CD4-positive, alpha-beta T cell (primary cell): Measurements from ENCODE around the gene MYBPC3. TPM values are rescaled to one million over a fixed set of nuclear protein-coding genes. Genes with fewer than 3 reads are reported as not detected.

Experiments
- ATAC-seq: fragments of 200-7000 bp; cut with Tn5 transposase; one replicate; pipeline ENCODE4 v1.10.0; 2022; ENCODE audit warnings: mild to moderate bottlenecking; ENCODE audit not compliant: poor library complexity
- CTCF ChIA-PET: fragments of 350-600 bp; sonication (Branson Sonifier 250); formaldehyde crosslinking; loops from one replicate; lab custom pipeline; 2021; ENCODE audit warnings: antibody characterized with exemption, inconsistent platforms; lab: Charles Lee
- POLR2A ChIA-PET: fragments of 350-600 bp; sonication (Branson Sonifier 250); formaldehyde crosslinking; loops from one replicate; lab custom pipeline; 2021; ENCODE audit warnings: antibody characterized with exemption, inconsistent platforms; lab: Charles Lee
- DNase-seq, 14 experiments: peaks; one replicate each; pipeline ENCODE4 v3.0.0-alpha.2; 2013 to 2020; ENCODE audit warnings: mixed read lengths in 2 of 14
- H3K27ac ChIP-seq, 2 donors: one replicate each; pipeline versions ENCODE4 v1.5.1 to v1.7.0; 2013; ENCODE audit warnings: low read length in 2 of 2, low read depth in 1 of 2, mild to moderate bottlenecking in 1 of 2
- H3K27me3 ChIP-seq, 2 experiments: 1 replicate in 1 of 2; 2 replicates in 1 of 2; pipeline versions ENCODE4 v1.6.1 to v1.7.0; 2013; ENCODE audit warnings: low read length in 2 of 2, control low read depth in 1 of 2, mild to moderate bottlenecking in 1 of 2, moderate library complexity in 1 of 2; ENCODE audit not compliant: insufficient read depth in 2 of 2, control insufficient read depth in 1 of 2
- H3K36me3 ChIP-seq: one replicate; pipeline ENCODE4 v1.6.1; 2013; ENCODE audit warnings: low read length, control low read depth; ENCODE audit not compliant: insufficient read depth
- H3K4me1 ChIP-seq: one replicate; pipeline ENCODE4 v1.6.1; 2013; ENCODE audit warnings: low read length, control low read depth; ENCODE audit not compliant: insufficient read depth
- H3K4me3 ChIP-seq: one replicate; pipeline ENCODE4 v1.5.1; 2013; ENCODE audit warnings: mild to moderate bottlenecking, low read length, moderate library complexity
- H3K9me3 ChIP-seq, 2 experiments: 1 replicate in 1 of 2; 2 replicates in 1 of 2; pipeline versions ENCODE4 v1.6.1 to v1.7.0; 2013; ENCODE audit warnings: low read length in 2 of 2, mild to moderate bottlenecking in 2 of 2, control low read depth in 1 of 2, moderate library complexity in 1 of 2; ENCODE audit not compliant: control insufficient read depth in 1 of 2, insufficient read depth in 1 of 2
- H3K27ac Mint-ChIP-seq: one replicate; pipeline ENCODE4 v1.8.0; 2020; ENCODE audit warnings: mixed read lengths
- H3K27me3 Mint-ChIP-seq: one replicate; pipeline ENCODE4 v1.8.0; 2021; ENCODE audit warnings: mixed read lengths
- H3K36me3 Mint-ChIP-seq: one replicate; pipeline ENCODE4 v1.8.0; 2021; ENCODE audit warnings: low read depth, mixed read lengths
- H3K4me1 Mint-ChIP-seq: one replicate; pipeline ENCODE4 v1.8.0; 2021; ENCODE audit warnings: low read depth, mixed read lengths
- H3K4me3 Mint-ChIP-seq: one replicate; pipeline ENCODE4 v1.8.0; 2020; ENCODE audit warnings: mild to moderate bottlenecking, mixed read lengths
- H3K9me3 Mint-ChIP-seq: one replicate; pipeline ENCODE4 v1.8.0; 2020; ENCODE audit warnings: mixed read lengths
- intact Hi-C, 2 experiments: fragments of 100-400 bp; cut with DNase I in 1 of 2; cut with micrococcal nuclease in 1 of 2; formaldehyde crosslinking; loops; one replicate each; pipeline versions ENCODE4 v1.15.1 to v1.9.0; 2023 to 2025; cut with DNase I, micrococcal nuclease
- total RNA-seq, 174 experiments: library from RNA in 2 of 174; stranded (reverse) in 2 of 174; gene quantifications; one replicate each; pipeline ENCODE4 v1.2.3 and lab custom pipeline; 2021 to 2026
- TF ChIP-seq, protein P1 (sequence below): fragments of 200-600 bp; IDR thresholded peaks from one replicate; pipeline ENCODE4 v1.8.0; 2022; ENCODE audit warnings: antibody characterized with exemption, mild to moderate bottlenecking

Gene MYBPC3
- total RNA-seq, 2 experiments from 2014 or later: not detected

DNA sequence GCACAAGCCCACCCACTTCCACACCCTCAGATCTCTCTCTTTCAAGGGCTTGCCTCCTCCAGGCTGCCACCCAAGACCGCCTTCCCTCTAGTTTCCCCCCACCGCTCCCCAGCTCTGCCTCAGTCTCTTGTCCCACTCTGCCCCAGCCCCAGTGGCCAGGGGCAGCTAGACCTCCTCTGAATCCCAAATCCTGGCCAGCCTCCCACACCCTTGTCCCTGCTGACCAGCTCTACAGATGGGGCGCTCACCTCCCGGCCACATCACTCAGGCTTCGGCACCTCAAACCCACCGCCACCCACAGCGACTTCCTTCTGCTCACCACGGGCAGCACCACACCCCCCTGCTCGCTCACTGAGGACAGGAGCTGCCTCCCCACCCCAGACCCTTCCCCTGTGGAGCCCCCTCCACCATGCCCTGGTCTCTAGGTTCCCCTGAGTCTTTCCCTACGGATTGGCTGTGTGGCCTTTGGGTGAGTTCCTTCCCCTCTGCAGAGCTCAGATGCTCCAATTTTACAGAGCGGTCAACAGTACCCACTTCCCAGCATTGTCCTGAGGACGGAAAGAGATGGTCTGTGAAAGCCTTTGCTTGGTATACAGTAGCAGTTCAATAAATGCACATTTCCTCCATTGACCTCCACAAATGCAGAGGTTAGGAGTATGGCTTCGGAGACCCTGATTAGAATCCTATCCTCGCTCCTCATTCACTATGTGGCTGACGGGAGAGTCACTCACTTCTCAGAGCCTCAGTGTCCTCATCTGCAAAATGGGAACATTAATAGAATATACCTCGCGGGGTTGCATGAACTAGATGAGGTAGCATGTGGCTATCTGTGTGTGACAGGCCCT, 37.3 kb upstream of the MYBPC3 start:
- H3K4me1 Mint-ChIP-seq: peaks cover 41% of the 10 kb centered on the region
- no peaks in the 10 kb centered on the region for H3K27me3 Mint-ChIP-seq
- intact Hi-C loops: no loop called here
- peak in 2 of 14 experiments; percentile 17 to 42 for DNase-seq
- POLR2A ChIA-PET: interaction anchor here (0.7 kb wide), 2 partner anchors 9 to 11 kb away, joined by 3 read pairs; no protein-coding TSS in a partner anchor
- no peak for ATAC-seq
- CTCF ChIA-PET: no interaction called here
- Histone ChIP-seq H3K27ac (no peak overlapping the region), H3K9me3 (no peaks in the 10 kb centered on the region), H3K4me3 (no peak overlapping the region), H3K4me1 (peaks cover 59% of the 10 kb centered on the region), H3K36me3 (peaks cover 2% of the 10 kb centered on the region), H3K27me3 (no peaks in the 10 kb centered on the region)
- H3K36me3 Mint-ChIP-seq: no peaks in the 10 kb centered on the region
- no peak overlapping the region for H3K4me3 Mint-ChIP-seq
- TF ChIP-seq, protein P1, sequence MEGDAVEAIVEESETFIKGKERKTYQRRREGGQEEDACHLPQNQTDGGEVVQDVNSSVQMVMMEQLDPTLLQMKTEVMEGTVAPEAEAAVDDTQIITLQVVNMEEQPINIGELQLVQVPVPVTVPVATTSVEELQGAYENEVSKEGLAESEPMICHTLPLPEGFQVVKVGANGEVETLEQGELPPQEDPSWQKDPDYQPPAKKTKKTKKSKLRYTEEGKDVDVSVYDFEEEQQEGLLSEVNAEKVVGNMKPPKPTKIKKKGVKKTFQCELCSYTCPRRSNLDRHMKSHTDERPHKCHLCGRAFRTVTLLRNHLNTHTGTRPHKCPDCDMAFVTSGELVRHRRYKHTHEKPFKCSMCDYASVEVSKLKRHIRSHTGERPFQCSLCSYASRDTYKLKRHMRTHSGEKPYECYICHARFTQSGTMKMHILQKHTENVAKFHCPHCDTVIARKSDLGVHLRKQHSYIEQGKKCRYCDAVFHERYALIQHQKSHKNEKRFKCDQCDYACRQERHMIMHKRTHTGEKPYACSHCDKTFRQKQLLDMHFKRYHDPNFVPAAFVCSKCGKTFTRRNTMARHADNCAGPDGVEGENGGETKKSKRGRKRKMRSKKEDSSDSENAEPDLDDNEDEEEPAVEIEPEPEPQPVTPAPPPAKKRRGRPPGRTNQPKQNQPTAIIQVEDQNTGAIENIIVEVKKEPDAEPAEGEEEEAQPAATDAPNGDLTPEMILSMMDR: no peak
- no peaks in the 10 kb centered on the region for H3K9me3 Mint-ChIP-seq
- no peak overlapping the region for H3K27ac Mint-ChIP-seq

DNA sequence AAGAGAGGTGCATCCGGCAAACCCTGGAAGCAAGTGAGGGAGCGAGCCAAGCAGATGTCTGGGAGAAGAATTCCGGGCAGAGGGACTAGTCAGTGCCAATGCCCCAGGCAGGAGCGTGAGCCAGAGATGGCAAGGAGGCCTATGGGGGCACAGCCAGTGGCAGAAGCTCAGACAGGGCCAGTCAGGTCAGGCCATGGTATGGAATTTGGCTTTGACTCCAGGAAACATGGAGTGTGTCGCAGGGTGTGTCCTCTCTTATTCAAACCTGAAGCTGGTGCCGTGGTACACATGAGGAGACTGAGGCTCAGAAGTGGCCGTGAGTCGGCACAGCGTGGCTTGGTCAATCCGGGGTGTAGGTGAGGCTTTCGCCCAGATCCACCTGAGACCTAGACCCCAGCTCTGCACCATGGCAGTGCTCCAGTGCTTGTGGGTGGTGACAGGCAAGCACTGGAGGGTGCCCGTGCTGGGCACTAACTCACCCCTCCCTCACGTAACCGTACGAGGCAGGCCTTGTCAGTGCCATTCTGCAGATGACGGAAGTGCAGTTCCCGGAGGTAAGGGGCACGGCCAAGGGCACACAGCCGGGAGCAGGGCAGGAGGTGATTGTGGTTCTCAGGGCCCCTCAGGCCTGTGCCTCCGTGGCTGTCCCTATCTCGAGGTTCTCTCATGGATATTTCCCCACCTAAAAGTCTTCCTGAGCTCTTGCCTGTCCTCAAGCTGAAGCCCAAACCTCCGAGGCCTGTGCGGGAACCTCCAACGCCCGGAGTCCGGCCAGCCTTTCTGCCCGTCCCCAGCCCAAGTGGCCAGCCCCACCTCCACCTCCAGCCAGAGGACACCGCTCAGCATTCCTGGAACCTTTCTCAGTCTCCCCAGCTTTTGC, 36.4 kb upstream of the MYBPC3 start:
- Histone ChIP-seq H3K4me3 (no peak overlapping the region), H3K27ac (no peak overlapping the region), H3K27me3 (no peaks in the 10 kb centered on the region), H3K9me3 (no peaks in the 10 kb centered on the region), H3K36me3 (peaks cover under 1% of the 10 kb centered on the region), H3K4me1 (peaks cover 50% of the 10 kb centered on the region)
- CTCF ChIA-PET: no interaction called here
- Mint-ChIP-seq H3K27ac (no peak overlapping the region), H3K4me1 (peaks cover 32% of the 10 kb centered on the region), H3K27me3 (no peaks in the 10 kb centered on the region), H3K36me3 (no peaks in the 10 kb centered on the region), H3K4me3 (no peak overlapping the region), H3K9me3 (no peaks in the 10 kb centered on the region)
- no peak for DNase-seq
- ATAC-seq: no peak
- TF ChIP-seq, protein P1: no peak
- POLR2A ChIA-PET: interaction anchor here (0.7 to 1.1 kb wide), 2 partner anchors 11 kb away, joined by 4 read pairs; no protein-coding TSS in a partner anchor
- intact Hi-C loops: no loop called here

DNA sequence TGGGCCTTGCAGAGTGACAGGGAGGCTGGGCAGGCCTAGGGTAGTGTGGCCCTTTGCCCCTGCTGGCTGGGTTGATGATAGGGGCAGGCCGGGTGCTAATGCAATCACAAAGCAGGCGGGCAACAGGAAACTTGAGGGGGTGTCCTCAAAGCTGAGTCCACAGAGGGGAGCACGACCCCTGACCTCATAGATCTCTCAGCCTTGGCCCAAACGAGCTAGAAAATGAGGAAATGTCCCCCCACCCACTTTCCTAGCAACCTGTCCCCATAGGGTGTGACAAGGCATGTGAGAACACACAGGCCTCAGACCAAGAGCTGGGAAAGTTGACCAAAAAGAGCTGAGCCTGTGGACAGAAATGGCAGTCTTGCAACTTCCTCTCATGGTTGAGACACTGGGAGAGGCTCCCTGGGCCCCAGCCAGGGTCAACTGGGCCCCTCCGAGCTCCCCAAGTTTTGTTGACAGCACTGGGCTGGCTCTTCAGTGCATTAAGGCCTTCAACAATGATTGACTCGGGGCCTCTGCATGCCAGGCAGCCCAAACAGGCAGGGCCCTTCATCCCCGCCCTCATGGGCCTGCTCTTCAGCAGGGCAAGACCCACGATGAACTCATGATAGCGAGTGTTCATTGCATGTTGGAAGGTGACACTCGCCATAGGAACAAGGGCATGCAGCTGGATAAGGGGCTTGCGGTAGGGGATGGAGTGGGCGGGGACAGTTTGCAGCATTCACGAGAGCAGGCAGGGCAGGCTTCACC, 35.6 kb upstream of the MYBPC3 start:
- intact Hi-C loops: no loop called here
- Histone ChIP-seq H3K4me1 (peaks cover 42% of the 10 kb centered on the region), H3K27ac (no peak overlapping the region), H3K9me3 (no peaks in the 10 kb centered on the region), H3K36me3 (no peaks in the 10 kb centered on the region), H3K4me3 (no peak overlapping the region), H3K27me3 (no peaks in the 10 kb centered on the region)
- DNase-seq (peak in 1 of 14 experiments; percentile 38), ATAC-seq (no peak)
- Mint-ChIP-seq H3K36me3 (no peaks in the 10 kb centered on the region), H3K4me3 (no peak overlapping the region), H3K4me1 (peaks cover 25% of the 10 kb centered on the region), H3K27me3 (no peaks in the 10 kb centered on the region), H3K27ac (no peak overlapping the region), H3K9me3 (no peaks in the 10 kb centered on the region)
- TF ChIP-seq, protein P1: no peak
- ChIA-PET CTCF (no interaction called here), POLR2A (interaction anchor here (1.1 kb wide), 1 partner anchor 12 kb away, joined by 4 read pairs; no protein-coding TSS in a partner anchor)
